Skin of body (tissue), 2 donors: ENCODE data around the gene TPST2. TPM values are rescaled to one million over a fixed set of nuclear protein-coding genes. Genes with fewer than 3 reads are reported as not detected.

ENCODE experiments used
- DNase-seq: peaks from one replicate; lab custom pipeline; 2025; lab: John Stamatoyannopoulos, UW
- total RNA-seq: library from RNA; depleted of rRNA; stranded (reverse); fragments of >200 nt; gene quantifications from one replicate; pipeline ENCODE4 v1.2.3, GENCODE V29; 2014

The TPST2 gene
- total RNA-seq, 1 donor from 2014 or later: 12.9 TPM

DNA sequence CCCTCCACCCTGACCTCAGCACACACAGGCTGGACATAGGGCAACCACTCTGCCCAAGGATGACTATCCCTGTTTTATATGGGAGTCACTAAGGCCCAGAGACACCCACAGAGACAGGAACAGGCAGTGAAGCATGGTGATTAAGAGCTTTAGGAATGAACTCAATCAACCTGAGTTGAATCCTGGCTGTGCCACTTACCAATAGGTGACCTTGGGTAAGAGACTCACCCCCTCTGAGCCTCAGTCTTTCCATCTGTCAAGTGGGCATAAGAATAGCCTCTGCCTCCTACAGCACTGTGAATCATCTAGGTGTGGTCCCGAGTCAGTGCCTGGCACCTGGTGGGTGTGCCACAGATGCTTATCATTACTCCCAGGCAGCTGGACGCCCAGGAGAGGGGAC is 21.1 kb upstream of the TPST2 start:
- no peak for DNase-seq

DNA sequence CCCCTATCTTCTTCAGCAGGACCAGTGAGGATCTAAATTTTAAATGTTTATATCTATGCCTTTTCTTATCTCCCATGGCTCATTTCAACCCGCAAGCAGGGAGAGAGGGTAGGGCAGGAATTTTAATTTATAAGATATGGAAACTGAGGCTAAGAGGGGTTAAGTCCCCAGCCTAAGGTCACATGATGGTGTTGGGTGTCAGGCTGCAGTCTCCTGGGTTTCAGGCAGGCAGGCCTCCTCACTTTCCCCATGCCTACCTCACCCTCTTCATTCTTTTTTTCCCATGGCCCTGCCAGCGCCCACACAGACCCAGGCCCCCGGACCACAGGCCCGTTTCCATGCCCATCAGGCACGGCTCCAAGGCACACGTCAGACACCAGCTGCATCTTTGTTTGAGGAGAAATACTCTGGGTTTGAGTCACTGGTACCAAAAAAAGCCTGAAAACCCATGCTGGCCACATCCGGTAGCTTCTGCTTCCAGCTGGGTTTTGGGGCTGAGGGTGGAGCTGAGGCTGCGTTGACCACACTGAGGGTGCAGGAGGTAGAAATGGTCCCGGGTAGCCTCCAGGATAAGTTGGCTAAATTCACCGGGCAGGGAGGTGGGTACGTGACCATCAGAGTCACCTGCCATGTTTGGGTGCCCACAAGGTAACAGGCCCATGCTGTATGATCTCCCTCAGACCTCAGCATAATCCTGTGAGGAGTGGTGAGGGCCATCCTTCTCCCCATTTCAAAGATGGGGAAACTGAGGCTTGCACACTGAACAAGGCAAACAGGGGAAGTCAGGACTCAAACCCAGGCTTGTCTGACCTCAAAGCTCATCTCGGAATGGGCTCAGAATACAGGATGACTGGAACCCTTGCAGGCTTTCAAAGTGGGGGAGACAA is 20.4 kb upstream of the TPST2 start:
- DNase-seq: no peak

DNA sequence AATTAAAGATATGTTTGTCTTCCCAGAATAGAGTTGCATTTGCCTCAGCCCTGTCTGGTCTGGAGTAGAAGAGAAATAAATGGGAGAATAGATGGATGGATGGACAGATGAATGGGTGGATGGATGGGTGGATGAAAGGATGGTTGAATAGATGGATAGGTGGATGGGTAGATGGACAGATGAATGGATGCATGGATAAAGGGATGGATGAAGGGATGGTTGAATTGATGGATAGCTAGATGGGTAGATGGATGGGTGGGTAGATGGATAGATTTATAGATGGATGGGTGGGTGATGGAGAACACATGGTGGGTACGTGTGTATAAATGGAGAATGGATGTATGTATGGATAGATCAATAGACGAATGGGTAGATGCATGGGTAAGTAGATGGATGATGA is 19.4 kb upstream of the TPST2 start:
- no peak for DNase-seq

DNA sequence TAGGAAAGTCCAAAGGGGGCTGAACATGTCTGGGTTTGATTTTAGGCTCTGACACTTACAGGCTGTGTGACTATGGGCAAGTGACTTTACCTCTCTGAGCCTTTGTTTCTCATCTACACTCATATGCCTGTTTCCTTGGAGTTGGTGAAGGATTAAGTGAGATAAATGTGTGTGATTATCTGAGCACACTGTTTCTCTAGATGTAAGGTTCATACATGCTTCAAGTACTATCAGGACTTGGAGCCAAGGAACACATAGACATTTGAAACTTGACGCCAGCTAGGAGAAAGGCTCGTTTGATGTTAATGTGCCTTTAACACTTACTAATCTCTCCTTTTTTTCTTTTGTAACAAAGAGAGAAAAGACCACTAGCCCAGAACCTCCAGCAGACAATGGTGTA is 18.2 kb upstream of the TPST2 start:
- DNase-seq: no peak

DNA sequence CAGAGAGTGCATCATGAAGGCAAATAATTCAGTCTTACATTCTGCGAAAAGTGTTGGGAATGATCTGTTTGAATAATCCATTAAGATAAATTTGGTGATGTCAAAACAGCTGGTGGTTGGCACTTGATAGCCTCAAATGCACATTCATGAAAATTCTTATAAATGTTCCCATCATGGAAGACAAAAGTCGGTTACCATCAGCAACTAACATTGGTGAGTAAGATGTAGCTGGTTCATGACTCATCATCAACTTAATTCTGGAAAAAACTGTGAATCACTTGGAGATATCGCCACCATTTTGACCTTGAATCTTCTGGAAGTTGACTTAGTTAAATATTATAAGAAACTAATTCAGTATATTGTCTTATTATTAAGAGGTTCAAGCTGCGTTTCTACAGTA is 16.7 kb upstream of the TPST2 start:
- no peak for DNase-seq

DNA sequence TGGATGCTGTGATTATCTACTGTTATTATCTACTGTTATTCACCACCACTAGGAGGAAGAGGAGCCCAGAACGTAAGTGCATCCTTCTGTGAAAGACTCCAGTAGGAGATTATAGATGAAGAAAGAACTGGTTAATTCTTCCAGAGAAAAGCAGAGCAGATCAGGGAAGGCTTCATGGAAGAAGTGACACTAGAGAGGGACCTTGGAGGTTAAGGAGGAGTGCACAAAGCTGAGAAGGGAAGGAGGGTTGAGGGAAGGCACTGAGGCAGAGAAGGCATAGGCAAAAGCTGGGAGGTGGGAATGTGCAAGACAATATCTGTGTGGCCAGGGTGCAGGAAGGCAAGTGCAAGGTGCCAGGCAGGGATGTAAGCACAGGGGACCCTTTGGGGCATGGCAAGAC is 14.4 kb upstream of the TPST2 start:
- no peak for DNase-seq

DNA sequence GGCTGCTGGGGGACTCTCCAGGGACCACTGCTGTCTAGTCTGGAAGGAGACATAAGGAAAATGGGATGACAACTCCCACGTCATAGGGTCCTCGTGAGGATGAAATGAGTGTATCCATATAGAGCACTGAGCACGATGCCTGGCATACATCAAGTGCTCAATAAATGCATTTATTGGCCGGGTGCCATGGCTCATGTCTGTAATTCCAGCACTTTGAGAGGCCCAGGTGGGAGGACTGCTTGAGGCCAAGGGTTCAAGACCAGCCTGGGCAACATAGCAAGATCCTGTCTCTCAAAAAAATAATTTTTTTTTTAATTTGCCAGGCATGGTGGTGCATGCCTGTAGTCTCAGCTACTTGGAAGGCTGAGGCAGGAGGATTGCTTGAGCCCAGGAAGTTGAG is 12.2 kb upstream of the TPST2 start:
- no peak for DNase-seq

DNA sequence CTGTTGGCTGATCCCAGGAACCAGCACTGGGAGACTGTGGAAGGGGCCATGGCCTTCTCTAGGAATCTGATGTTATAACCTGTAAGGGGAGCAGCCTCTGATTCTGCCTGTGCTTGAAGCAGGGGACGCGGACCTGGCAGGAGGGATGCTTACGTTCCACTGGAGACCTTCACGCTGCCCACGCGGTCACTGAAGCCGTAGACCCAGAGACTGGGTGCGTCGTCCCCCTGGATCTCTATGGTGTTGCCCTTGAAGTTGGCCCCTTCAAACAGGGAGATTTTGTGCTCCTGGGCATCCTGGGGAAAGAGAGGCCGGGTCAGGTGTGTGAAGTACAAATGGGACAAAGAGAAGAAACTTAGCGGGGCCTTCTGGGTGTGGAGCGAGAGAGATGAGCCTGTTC is 11.8 kb upstream of the TPST2 start:
- no peak for DNase-seq

DNA sequence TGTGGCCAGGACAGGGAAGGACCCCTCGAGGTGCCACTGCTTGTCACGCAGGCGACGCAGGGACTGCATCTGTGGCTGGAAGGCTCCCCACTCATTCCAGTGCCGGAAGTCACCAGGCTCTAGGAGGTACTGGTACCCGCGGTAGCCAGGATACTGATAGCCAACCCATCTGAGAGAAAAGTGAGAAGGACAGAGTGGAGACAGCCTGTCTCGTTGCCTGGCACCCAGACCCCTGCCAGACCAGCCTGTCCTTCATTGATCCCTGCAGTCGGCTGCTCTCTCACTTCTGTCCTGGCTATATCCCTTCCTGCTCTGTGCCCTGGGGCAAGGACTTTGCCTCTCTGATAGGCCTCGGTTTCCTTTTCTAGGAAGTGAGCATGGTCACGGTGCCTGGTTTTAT is 9.6 kb upstream of the TPST2 start:
- DNase-seq: no peak

DNA sequence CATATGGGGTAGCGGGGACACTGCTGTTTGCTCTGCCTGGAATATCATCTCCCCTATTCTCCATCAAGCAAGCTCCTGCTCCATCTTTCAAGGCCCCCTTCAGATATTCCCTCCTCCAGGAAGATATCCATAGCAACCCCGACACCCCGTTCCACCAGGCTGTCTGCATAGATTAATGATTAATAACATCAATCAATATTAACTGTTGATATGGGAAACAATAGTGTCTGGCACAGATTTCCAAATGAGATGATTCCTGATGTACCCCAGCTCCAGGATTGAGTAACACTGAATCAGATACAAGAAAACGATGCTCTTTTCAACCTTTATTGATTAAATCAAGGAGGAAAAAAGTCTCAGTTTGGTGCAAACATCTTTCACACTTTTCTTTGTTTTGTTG is 7.5 kb upstream of the TPST2 start:
- DNase-seq: no peak

DNA sequence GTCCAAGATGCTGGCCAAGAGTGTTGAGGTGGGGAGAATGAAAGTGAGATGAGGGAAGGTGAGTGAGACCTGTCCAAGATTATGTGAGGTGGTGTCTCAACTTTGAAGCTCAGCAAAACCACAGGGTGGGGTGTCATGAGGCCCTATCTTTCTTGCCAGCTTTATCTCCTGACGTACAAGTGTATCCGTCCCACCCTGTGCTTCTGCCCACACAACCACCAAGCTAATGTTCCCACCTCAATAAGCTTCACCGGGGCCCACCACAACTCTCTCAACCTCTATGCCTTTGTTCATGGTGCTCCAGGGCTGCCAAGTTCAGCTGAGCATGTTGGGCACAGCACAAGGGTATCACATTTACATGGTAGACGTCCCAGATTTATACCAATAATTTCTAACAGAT is 7.1 kb upstream of the TPST2 start:
- DNase-seq: no peak

DNA sequence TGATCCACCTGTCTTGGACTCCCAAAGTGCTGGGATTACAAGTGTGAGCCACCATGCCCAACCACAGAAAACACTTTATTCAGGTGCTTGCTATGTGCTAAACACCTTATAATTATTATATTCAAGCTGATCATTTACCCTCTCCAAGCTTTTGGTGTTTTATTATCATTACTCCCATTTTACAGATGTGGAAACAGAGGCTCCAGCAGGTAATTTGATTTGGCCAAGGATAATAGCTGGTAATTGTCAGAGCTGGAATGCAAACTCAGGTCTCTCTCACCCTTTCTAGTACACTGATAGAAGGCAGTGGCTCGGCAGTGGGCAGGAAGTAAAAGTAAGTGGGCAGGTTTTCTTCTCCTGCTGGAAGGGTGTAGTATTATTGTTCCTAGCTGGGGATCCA is 3.8 kb upstream of the TPST2 start:
- no peak for DNase-seq

DNA sequence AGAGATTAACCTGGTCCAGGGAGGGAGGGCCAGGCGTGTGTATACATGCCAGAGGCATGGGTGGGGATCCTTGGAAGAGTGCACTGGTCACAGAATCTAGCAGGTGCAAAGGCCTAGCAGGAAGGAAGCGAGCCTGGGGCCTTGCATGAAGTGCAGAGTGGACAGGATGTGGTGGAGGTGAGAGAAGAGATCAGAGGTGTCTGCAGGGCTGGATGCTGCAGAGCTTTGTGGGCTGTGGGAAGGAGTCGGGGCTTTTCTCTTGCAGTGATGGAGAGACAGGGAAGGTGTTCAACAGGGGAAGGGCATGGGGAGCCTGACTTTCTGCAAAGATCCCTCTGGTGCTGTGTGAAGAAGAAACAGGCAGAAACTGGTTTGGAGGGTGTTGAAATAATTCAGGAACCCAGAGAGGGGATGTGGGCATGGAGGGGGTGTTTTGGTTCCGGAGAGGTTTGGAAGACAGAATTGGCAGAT is 2.5 kb upstream of the TPST2 start:
- no peak for DNase-seq

DNA sequence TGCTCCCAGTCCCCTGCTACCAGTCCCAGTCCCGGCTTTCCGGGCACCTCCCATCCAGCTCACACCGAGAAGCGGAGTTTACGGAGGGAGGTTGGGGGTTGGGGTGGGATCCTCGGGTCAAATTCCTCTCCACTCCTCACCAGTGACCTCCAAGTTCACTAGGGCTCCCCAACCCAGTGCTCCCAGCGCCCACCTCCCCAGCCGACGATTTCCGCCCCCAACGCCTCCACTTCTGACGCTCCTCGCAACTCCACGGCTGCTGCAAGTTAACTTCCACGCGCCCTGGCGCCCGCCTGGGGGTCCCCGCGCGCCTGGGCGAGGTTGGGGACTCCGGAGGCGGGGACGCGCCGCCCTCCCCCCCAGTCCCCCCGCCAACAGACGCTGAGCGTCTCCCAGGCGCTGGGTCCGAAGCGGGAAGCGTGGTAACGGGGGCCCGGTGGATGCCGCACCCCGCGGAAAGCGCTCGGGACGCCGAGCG is 526 bp downstream of the TPST2 start:
- DNase-seq: no peak

DNA sequence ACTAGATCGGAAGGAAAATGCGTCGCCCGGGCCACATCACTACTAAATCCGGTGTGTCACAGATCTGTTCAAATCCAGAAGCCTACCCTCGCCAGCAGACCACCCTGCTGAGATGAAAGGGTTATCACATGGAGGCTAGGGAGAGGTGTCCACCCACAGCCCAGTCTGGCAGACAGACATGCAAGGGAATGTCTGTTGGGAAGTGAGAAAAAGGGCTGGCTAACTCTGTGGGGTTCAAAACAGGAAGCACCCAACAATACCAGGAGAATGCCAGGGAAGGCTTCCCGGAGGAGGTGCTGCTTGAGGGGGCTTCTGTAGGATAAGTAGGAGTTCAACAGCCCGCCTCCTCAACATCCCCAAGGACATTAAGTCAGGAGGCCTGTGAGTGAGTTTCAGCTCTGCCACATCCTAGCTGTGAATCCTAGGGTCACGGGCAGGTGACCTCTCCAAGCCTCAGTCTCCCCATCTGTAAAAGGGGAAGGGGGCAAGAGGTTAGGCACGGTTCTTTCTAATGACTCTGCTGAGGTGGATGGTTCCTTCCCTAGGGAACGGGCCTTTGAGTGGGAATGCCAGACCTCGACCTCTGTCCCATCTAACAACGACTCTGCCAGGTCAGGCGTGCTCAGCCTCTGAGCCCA is 1.1 kb downstream of the TPST2 start:
- no peak for DNase-seq

DNA sequence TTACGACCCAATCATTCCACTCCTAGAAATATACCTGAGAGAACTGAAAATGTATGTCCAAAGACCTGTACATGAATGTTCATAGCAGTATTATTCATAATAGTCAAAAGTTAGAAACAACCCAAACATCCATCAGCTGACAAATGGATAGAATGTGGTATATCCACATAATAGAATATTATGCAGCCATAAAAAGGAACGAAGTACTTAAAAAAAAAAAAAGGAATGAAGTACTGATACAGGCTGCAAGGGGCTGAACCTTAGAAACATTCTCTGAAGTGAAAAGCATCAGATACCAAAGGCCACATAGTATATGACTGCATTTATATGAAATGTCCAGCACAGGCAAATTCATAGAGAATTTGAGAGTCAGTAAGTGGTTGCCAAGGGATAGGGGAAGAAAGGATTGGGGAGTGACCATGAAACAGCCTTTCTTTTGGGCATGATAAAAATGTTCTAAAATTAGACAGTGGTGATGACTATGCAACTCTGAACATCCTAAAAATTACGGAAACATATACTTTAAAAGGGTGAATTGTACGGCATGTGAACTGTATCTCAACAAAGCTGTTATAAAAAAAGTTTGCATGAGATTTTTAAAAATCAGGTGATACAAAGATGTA is 1.8 kb downstream of the TPST2 start:
- no peak for DNase-seq

DNA sequence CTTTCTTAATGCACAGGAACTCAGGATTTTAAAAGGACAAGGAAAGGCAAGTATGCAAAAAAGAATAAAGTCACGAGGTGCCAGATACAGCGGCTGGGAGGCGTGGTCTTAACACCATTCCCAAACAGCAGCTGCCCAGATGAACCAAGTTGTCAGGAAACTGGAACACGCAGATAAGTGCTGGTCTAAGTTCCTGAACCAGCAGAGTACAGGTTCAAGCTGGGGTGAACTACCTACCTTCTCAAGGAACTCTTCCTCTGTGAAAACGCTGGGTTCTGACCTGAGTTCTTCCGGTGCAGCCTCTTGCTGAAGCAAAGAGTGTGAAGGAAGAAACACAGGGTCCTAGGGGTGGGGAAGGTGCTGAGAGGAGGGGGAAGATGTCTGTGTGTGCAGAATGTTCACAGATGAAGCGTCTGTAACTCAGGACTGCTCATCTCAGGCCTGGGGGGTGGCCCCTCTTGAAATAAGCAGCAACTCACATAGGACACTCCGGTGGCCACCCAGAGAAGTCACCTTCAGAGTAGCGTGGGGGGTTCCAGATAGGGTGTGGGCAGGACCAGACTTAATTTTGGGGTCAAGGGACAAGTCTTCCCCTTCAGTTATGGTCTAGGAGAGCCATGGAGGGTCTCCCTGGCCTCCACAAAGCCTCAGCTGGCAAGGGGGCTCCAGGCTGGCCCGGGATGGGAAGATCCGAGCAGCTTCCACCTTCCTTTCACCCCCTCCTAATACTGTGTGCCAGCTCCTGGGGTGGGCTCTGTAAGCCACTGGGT is 3.2 kb downstream of the TPST2 start:
- no peak for DNase-seq

DNA sequence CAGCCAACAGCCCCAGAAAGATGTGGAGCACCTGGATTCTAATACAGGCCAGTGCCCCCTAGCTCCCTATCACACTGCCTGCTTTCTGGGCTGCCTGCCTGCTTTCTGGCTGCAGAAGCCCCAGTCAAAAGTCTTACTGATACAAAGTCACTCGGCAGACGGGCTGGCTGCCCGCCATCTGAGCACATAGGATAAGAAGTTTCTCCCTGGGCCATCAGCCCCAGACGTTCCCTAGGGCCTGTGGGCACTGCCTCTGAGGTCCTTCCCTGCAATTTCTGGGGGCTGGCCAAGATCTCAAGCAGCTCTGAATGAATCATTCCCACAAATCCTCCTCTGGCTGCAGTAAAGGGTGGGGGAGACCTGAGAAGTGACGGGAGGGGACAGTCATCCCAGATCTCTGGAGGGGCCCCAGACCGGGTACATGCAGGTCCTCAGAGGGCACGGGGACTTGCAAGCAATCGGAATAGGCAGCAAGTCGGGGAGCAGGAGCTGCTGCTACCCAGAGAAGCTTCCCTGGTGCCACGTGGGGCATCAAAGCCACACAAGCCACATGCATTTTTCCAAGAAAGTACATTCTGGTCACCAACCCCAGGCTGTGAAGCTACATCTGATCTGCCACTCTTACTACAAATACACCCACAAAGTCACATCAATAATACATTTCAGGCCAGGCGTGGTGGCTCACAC is 4.7 kb downstream of the TPST2 start:
- DNase-seq: no peak

DNA sequence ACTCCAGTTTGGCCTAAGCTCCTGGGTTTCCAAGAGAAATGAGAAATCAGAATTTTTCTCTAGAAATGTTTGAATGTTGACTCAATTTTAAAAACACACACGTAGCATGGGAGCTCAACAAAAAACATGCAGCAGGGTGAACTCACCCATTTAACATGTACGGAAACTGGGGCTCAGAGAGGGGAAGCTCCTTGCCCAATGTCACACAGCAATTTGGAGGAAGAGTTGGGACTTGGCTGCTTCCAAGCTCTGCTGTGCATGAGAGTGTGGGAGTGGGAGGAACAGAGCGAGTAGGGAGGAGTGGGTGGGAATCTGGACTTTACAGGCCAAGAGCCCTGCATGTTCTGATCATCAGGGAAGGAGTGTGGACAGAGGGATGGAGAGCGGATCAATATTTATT is 5.9 kb downstream of the TPST2 start:
- no peak for DNase-seq

DNA sequence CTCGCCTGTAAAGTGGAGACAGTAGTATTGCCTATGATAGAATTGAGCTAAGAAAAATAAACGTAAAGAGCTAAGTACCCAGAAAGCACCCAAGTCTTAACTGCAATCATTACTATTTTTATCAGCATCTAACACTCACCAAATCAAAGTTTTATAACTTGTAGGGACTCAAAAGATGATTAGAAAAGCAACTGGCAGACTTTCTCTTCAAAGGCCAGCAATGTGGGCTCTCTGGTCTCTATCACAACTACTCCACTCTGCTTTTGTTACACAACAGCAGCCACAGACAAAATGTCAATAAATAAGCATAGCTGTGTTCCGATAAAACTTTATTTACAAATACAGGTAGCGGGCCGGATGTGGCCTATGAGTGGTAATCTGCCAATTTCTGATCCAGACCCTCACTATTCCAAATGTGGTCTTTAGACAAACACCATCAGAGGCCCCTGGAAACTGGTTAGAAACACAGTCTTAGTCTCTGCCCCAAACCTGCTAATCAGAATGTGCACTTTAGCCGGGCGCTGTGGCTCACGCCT is 8.2 kb downstream of the TPST2 start:
- DNase-seq: no peak

DNA sequence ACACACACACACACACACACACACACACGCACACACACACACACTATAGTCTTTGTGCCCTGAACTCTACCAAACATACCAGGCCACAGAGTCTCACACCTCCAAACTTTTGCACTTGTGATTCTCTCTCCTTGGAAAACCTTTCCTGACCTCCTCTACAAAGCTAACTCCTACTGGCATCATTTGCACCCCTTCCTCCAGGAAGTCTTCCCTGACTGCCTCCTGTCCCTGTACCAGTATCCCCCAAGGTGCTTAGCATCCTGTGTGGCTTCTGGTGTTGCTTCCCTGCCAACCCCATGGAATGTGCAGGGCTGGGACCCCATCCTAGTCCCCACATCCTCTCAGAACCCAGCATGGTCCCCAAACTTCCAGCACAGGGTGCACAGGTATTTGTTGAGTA is 8.9 kb downstream of the TPST2 start:
- DNase-seq: no peak
